AG09309 (cell line): Measurements from ENCODE around the gene STX18.

Experiments used
- DNase-seq: peaks from one replicate; pipeline ENCODE4 v3.0.0-alpha.2; 2010; ENCODE audit warnings: low read depth
- H3K4me3 ChIP-seq: 2 replicates; pipeline ENCODE4 v1.5.1; 2011; ENCODE audit warnings: mild to moderate bottlenecking, low read depth, low read length, moderate library complexity; ENCODE audit not compliant: control insufficient read depth
- CTCF ChIP-seq: IDR thresholded peaks from 2 replicates; pipeline ENCODE4 v1.5.1; 2011; ENCODE audit warnings: mild to moderate bottlenecking, low read depth, low read length, inconsistent platforms; ENCODE audit not compliant: insufficient read depth, control insufficient read depth; ENCODE audit errors: missing control alignments

Gene STX18

GRCh38 chr4:4379540-4380087 is 162.2 kb downstream of the STX18 start:
- no peak overlapping the region for H3K4me3 ChIP-seq
- DNase-seq = no peak
- TF ChIP-seq CTCF = no peak

- DNase-seq = no peak
- TF ChIP-seq CTCF = no peak
- no peak overlapping the region for H3K4me3 ChIP-seq
These were observed 164.0 kb downstream of the STX18 start for GRCh38 chr4:4377732-4378460.

GRCh38 chr4:4377191-4377590 is 164.7 kb downstream of the STX18 start:
- DNase-seq = no peak
- no peak overlapping the region for H3K4me3 ChIP-seq
- no peak for TF ChIP-seq CTCF

- TF ChIP-seq CTCF = no peak
- DNase-seq = no peak
- H3K4me3 ChIP-seq = no peak overlapping the region
These were observed 165.8 kb downstream of the STX18 start for GRCh38 chr4:4376074-4376473.

- no peak for DNase-seq
- H3K4me3 ChIP-seq = no peak overlapping the region
- no peak for TF ChIP-seq CTCF
These were observed 167.3 kb downstream of the STX18 start for GRCh38 chr4:4374388-4375098.
